Measurements from ENCODE around the gene PAPPA2.

PAPPA2 gene

GRCh38 chr1:176499671-176500070, 36.7 kb downstream of the PAPPA2 start:
- no peak for DNase-seq

GRCh38 chr1:176501599-176501998, 38.6 kb downstream of the PAPPA2 start:
- DNase-seq: no peak

GRCh38 chr1:176504848-176505553, 42.0 kb downstream of the PAPPA2 start:
- DNase-seq: no peak

GRCh38 chr1:176512966-176513365, 50.0 kb downstream of the PAPPA2 start:
- no peak for DNase-seq

- DNase-seq: no peak
Observed at GRCh38 chr1:176515310-176515709, 52.3 kb downstream of the PAPPA2 start.

GRCh38 chr1:176517484-176517883, 54.5 kb downstream of the PAPPA2 start:
- DNase-seq: no peak

GRCh38 chr1:176521211-176521610, 58.2 kb downstream of the PAPPA2 start:
- no peak for DNase-seq

- DNase-seq: no peak
Observed at GRCh38 chr1:176522310-176522845, 59.4 kb downstream of the PAPPA2 start.

- no peak for DNase-seq
Observed at GRCh38 chr1:176529395-176530090, 66.6 kb downstream of the PAPPA2 start.

GRCh38 chr1:176531036-176531435, 68.1 kb downstream of the PAPPA2 start:
- no peak for DNase-seq

GRCh38 chr1:176531921-176532897, 69.2 kb downstream of the PAPPA2 start:
- no peak for DNase-seq

- no peak for DNase-seq
Observed at GRCh38 chr1:176533020-176533419, 70.0 kb downstream of the PAPPA2 start.

GRCh38 chr1:176536588-176536987, 73.6 kb downstream of the PAPPA2 start:
- no peak for DNase-seq

GRCh38 chr1:176539018-176539417, 76.0 kb downstream of the PAPPA2 start:
- no peak for DNase-seq

- DNase-seq: no peak
Observed at GRCh38 chr1:176540428-176540827, 77.5 kb downstream of the PAPPA2 start.

- no peak for DNase-seq
Observed at GRCh38 chr1:176541663-176542062, 78.7 kb downstream of the PAPPA2 start.

GRCh38 chr1:176542352-176542751, 79.4 kb downstream of the PAPPA2 start:
- DNase-seq: no peak

- no peak for DNase-seq
Observed at GRCh38 chr1:176543360-176544129, 80.6 kb downstream of the PAPPA2 start.

- DNase-seq: no peak
Observed at GRCh38 chr1:176545034-176545639, 82.2 kb downstream of the PAPPA2 start.

- DNase-seq: no peak
Observed at GRCh38 chr1:176546825-176547224, 83.8 kb downstream of the PAPPA2 start.

- DNase-seq: no peak
Observed at GRCh38 chr1:176551146-176551545, 88.2 kb downstream of the PAPPA2 start.
